ENCODE results near the gene DOCK1. TPM values are rescaled to one million over a fixed set of nuclear protein-coding genes. Genes with fewer than 3 reads are reported as not detected.
A peak's percentile ranks its signal among the peaks of the same experiment; 100 is the strongest.
"Not testable (repeated sequence)": the region's sequence is repeated elsewhere in the genome, so short reads cannot be mapped to it uniquely, and the experiment has no call there.

The DOCK1 gene
- total RNA-seq, 1 experiment from 2014 or later, result 82.2 TPM

GRCh38 chr10:126935263-126935946 lies 30.2 kb downstream of the DOCK1 start:
- no peaks in the 10 kb centered on the region for H3K27me3 ChIP-seq (replicated peaks; ENCODE audit: control insufficient read depth, insufficient read depth, low read length)
- DNase-seq, result no peak
- Mint-ChIP-seq H3K9me3 (ENCODE audit: unreplicated experiment) (no peaks in the 10 kb centered on the region), H3K27me3 (ENCODE audit: insufficient read depth, unreplicated experiment) (no peaks in the 10 kb centered on the region), H3K4me1 (ENCODE audit: low read depth, unreplicated experiment) (no peaks in the 10 kb centered on the region), H3K4me3 (ENCODE audit: unreplicated experiment) (no peak overlapping the region), H3K27ac (ENCODE audit: unreplicated experiment) (peak overlapping the region; percentile 7), H3K36me3 (ENCODE audit: insufficient read depth, unreplicated experiment) (peaks cover 14% of the 10 kb centered on the region)
- intact Hi-C loops (cut with micrococcal nuclease; ENCODE audit: unreplicated experiment), result no loop called here
- H3K36me3 ChIP-seq (ENCODE audit: control insufficient read depth, insufficient read depth, low read length), result no peaks in the 10 kb centered on the region; the same call in 1 of the 2 replicates
- POLR2A ChIA-PET, result no interaction called here
- peaks cover 7% of the 10 kb centered on the region; the same call in 1 of the 2 replicates for H3K4me1 ChIP-seq
- no peaks in the 10 kb centered on the region; the same call in 1 of the 2 replicates for H3K9me3 ChIP-seq
- H3K4me3 ChIP-seq (ENCODE audit: low read depth, low read length), result no peak overlapping the region
- BruUV-seq (replicated peaks), result no TSS peak
- CTCF ChIA-PET, result no interaction called here
- TF ChIP-seq CTCF (IDR thresholded peaks at IDR 0.05; ENCODE audit: insufficient read depth in 1 of 2, low read depth in 1 of 2, low read length in 1 of 2, severe bottlenecking in 1 of 2, unreplicated experiment in 1 of 2), result no peak

- no TSS peak for BruUV-seq (replicated peaks)
These were observed 31.8 kb downstream of the DOCK1 start for GRCh38 chr10:126937026-126937425.

GRCh38 chr10:126938121-126938520 lies 32.9 kb downstream of the DOCK1 start:
- H3K36me3 Mint-ChIP-seq (ENCODE audit: insufficient read depth, unreplicated experiment), result peaks cover 13% of the 10 kb centered on the region
- BruUV-seq (replicated peaks); H3K4me1 Mint-ChIP-seq (ENCODE audit: low read depth, unreplicated experiment); POLR2A ChIA-PET; H3K4me3 Mint-ChIP-seq (ENCODE audit: unreplicated experiment); H3K4me3 ChIP-seq (ENCODE audit: low read depth, low read length); H3K27ac Mint-ChIP-seq (ENCODE audit: unreplicated experiment); H3K27me3 ChIP-seq (replicated peaks; ENCODE audit: control insufficient read depth, insufficient read depth, low read length); H3K9me3 ChIP-seq; DNase-seq; H3K36me3 ChIP-seq (ENCODE audit: control insufficient read depth, insufficient read depth, low read length); H3K9me3 Mint-ChIP-seq (ENCODE audit: unreplicated experiment); H3K27me3 Mint-ChIP-seq (ENCODE audit: insufficient read depth, unreplicated experiment); intact Hi-C loops (cut with micrococcal nuclease; ENCODE audit: unreplicated experiment): not testable (repeated sequence)
- peaks cover 12% of the 10 kb centered on the region; the same call in 1 of the 2 replicates for H3K4me1 ChIP-seq
- CTCF ChIA-PET, result interaction anchor here (0.7 kb wide), 1 partner anchor 759 kb away, joined by 8 read pairs; no protein-coding TSS in a partner anchor

More at GRCh38 chr10:126937026-126937425, 31.8 kb downstream of the DOCK1 start:
- Histone ChIP-seq H3K4me3 (ENCODE audit: low read depth, low read length) (no peak overlapping the region), H3K4me1 (peaks cover 12% of the 10 kb centered on the region; the same call in 1 of the 2 replicates), H3K27me3 (replicated peaks; ENCODE audit: control insufficient read depth, insufficient read depth, low read length) (no peaks in the 10 kb centered on the region), H3K36me3 (ENCODE audit: control insufficient read depth, insufficient read depth, low read length) (no peaks in the 10 kb centered on the region; the same call in 1 of the 2 replicates), H3K9me3 (no peaks in the 10 kb centered on the region; the same call in 1 of the 2 replicates)
- H3K4me1 Mint-ChIP-seq (ENCODE audit: low read depth, unreplicated experiment), result no peaks in the 10 kb centered on the region
- no peak for DNase-seq
- no peaks in the 10 kb centered on the region for H3K9me3 Mint-ChIP-seq (ENCODE audit: unreplicated experiment)
- no peak for TF ChIP-seq CTCF (IDR thresholded peaks at IDR 0.05; ENCODE audit: insufficient read depth in 1 of 2, low read depth in 1 of 2, low read length in 1 of 2, severe bottlenecking in 1 of 2, unreplicated experiment in 1 of 2)
- no peak overlapping the region for H3K27ac Mint-ChIP-seq (ENCODE audit: unreplicated experiment)
- no peak overlapping the region for H3K4me3 Mint-ChIP-seq (ENCODE audit: unreplicated experiment)
- no peaks in the 10 kb centered on the region for H3K27me3 Mint-ChIP-seq (ENCODE audit: insufficient read depth, unreplicated experiment)
- H3K36me3 Mint-ChIP-seq (ENCODE audit: insufficient read depth, unreplicated experiment), result peaks cover 11% of the 10 kb centered on the region
- POLR2A ChIA-PET, result no interaction called here
- intact Hi-C loops (cut with micrococcal nuclease; ENCODE audit: unreplicated experiment), result no loop called here
- CTCF ChIA-PET, result no interaction called here
